Breast epithelium (tissue), 3 donors: Measurements from ENCODE around the gene TAF11L11. TPM values are rescaled to one million over a fixed set of nuclear protein-coding genes. Genes with fewer than 3 reads are reported as not detected.

Experiments
- total RNA-seq, 3 donors: library from RNA; depleted of rRNA; stranded (reverse); fragments of >200 nt; gene quantifications; one replicate each; pipeline ENCODE4 v1.1.0, GENCODE V29; 2016

Gene TAF11L11
- total RNA-seq, 3 donors from 2014 or later = not detected

Other genes starting within 250 kb of the TAF11L11 start
- gene TAF11L2, start 106.0 kb upstream of the TAF11L11 start, total RNA-seq = not detected
- not detected for gene TAF11L3, start 85.8 kb upstream of the TAF11L11 start, total RNA-seq
- not detected for gene TAF11L4, start 82.4 kb upstream of the TAF11L11 start, total RNA-seq
- gene TAF11L5, start 78.9 kb upstream of the TAF11L11 start, total RNA-seq = not detected
- gene TAF11L6, start 75.5 kb upstream of the TAF11L11 start, total RNA-seq = not detected
- gene TAF11L7, start 18.4 kb upstream of the TAF11L11 start, total RNA-seq = not detected
- not detected for gene TAF11L8, start 13.2 kb upstream of the TAF11L11 start, total RNA-seq
- gene TAF11L9, start 9.8 kb upstream of the TAF11L11 start, total RNA-seq = not detected
- gene TAF11L10, start 6.4 kb upstream of the TAF11L11 start, total RNA-seq = not detected
- gene TAF11L12, start 6.2 kb downstream of the TAF11L11 start, total RNA-seq = not detected
- not detected for gene TAF11L13, start 27.9 kb downstream of the TAF11L11 start, total RNA-seq
- not detected for gene TAF11L14, start 30.3 kb downstream of the TAF11L11 start, total RNA-seq